Esophagus (tissue), 2 donors: Measurements from ENCODE around the gene BTBD7. TPM values are rescaled to one million over a fixed set of nuclear protein-coding genes. Genes with fewer than 3 reads are reported as not detected.

Source experiments
- H3K27ac ChIP-seq, 2 donors: one replicate each; pipeline ENCODE4 v1.5.1; 2013; ENCODE audit warnings: low read depth in 2 of 2, mild to moderate bottlenecking in 2 of 2, inconsistent platforms in 1 of 2, low read length in 1 of 2, moderate library complexity in 1 of 2
- H3K27me3 ChIP-seq, 2 donors: one replicate each; pipeline ENCODE4 v1.6.1; 2013; ENCODE audit warnings: low read length in 2 of 2, control low read depth in 1 of 2, mild to moderate bottlenecking in 1 of 2; ENCODE audit not compliant: insufficient read depth in 2 of 2, control insufficient read depth in 1 of 2
- H3K36me3 ChIP-seq, 2 donors: one replicate each; pipeline ENCODE4 v1.6.1; 2013; ENCODE audit warnings: low read length in 1 of 2; ENCODE audit not compliant: control insufficient read depth in 2 of 2, insufficient read depth in 2 of 2
- H3K4me1 ChIP-seq, 2 donors: one replicate each; pipeline ENCODE4 v1.6.1; 2013; ENCODE audit warnings: low read length in 1 of 2; ENCODE audit not compliant: control insufficient read depth in 2 of 2, insufficient read depth in 2 of 2
- H3K4me3 ChIP-seq, 2 donors: one replicate each; pipeline ENCODE4 v1.5.1; 2013; ENCODE audit warnings: low read length in 2 of 2, mild to moderate bottlenecking in 2 of 2, low read depth in 1 of 2, moderate library complexity in 1 of 2
- H3K9me3 ChIP-seq, 2 donors: one replicate each; pipeline ENCODE4 v1.6.1; 2013; ENCODE audit warnings: mild to moderate bottlenecking in 2 of 2, low read depth in 1 of 2, low read length in 1 of 2, moderate library complexity in 1 of 2; ENCODE audit not compliant: control insufficient read depth in 2 of 2, insufficient read depth in 1 of 2
- WGBS, 2 donors: extraction: QIAGEN DNeasy Blood & Tissue Kit; methylation state at CpG; one replicate each; pipeline ENCODE4 v1.1.7; 2013; 5-methylcytosine and 5-hydroxymethylcytosine counted together
- polyA plus RNA-seq, 2 donors: library from polyadenylated mRNA; stranded (reverse); fragments of 200-250 nt; gene quantifications; one replicate each; pipeline ENCODE4 v1.2.3, GENCODE V29; 2013
- donor health status: healthy with polysubstance abuse.
- donor health status: Bipolar disorder and iron deficiency.

Gene BTBD7
- polyA plus RNA-seq, 2 donors, result 7.7 to 10.7 TPM

DNA sequence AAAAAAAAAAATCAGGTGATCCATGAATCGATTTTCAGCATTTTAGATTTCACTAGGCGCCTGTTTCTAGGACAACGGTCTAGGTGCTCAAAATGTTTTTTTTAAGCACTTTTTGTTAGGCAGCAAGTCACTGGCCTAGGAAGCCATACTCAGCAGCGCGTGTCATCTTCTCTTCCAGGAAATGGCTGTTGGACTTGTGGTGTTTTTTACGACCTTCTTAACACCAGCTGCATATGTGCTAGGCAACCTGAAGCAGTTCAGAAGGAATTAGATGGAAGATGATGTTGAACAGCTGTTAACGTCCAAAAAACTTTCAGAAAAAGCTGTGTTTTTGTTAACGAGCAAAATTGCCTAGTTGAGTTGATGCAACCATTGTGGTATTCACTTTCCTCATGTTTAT lies 15.0 kb upstream of the BTBD7 start:
- no peaks in the 10 kb centered on the region for H3K9me3 ChIP-seq
- H3K27me3 ChIP-seq, result no peaks in the 10 kb centered on the region

DNA sequence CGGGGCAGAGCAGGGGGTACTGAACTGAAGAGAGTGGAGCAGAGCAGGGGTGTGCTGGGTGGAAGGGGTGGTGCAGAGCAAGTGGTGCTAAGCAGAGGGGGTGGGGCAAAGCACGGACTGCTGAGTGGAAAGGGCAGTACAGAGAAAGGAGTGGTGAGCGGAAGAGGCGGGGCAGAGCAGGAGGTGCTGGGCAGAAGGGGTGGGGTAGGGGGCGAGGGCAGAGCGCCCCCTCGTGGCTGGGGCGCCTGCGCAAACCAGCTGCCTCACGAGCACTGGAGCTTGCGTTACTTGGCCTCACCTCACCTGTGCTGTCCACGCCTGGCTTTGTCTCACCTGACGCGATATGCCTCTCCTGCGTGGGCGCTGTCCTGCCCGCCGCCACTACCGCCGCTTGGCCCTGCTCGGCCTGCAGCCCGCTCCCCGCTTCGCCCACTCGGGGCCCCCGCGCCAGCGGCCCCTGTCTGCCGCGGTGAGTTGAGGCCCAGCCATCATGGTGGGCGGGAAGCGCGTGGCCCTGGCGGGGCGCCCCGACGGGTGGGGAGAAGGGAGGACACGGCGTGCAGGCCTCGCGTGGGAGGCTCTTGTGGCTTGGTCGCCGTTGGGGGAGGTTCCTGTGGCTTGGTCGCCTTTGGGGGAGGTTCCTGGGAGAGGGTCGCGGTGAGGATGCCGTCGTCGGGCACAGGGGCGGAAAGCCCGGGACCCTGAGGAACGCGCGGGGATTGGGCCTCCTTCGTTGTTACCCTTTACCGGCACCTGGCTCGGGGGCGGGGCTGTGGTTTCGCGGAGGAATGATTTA lies 14.3 kb upstream of the BTBD7 start, which contains the start of gene COX8C:
COX8C (plus strand) TSS at position 257 of the 796 bp plus-strand sequence; CDS start at position 344, 87 bp downstream.
- H3K27ac ChIP-seq, result no peak within 1 kb of the TSS
- H3K27me3 ChIP-seq, result no peaks in the 10 kb centered on the region
- no peak within 1 kb of the TSS for H3K4me3 ChIP-seq
- H3K9me3 ChIP-seq, result no peaks in the 10 kb centered on the region
- no peaks in the 10 kb centered on the region for H3K36me3 ChIP-seq
- no peaks in the 10 kb centered on the region for H3K4me1 ChIP-seq
- WGBS, 2 donors, result 96 to 97% methylated on average over 55 to 60 of the region's 60 CpGs

More for the DNA sequence above, 15.0 kb upstream of the BTBD7 start:
- 82 to 88% methylated on average over 8 of the region's 8 CpGs for WGBS, 2 donors
- H3K36me3 ChIP-seq, result no peaks in the 10 kb centered on the region
- H3K4me1 ChIP-seq, result no peaks in the 10 kb centered on the region
- H3K4me3 ChIP-seq, result no peak overlapping the region
- no peak overlapping the region for H3K27ac ChIP-seq

- WGBS, 2 donors, result 65 to 75% methylated on average over 2 of the region's 2 CpGs
- H3K27me3 ChIP-seq, result no peaks in the 10 kb centered on the region
- no peaks in the 10 kb centered on the region for H3K36me3 ChIP-seq
- no peaks in the 10 kb centered on the region for H3K4me1 ChIP-seq
- no peaks in the 10 kb centered on the region for H3K9me3 ChIP-seq
- H3K4me3 ChIP-seq, result no peak overlapping the region
- H3K27ac ChIP-seq, result no peak overlapping the region
Observed at GRCh38 chr14:93343797-93344196, 11.0 kb upstream of the BTBD7 start.

- Histone ChIP-seq H3K27ac (no peak overlapping the region), H3K4me3 (no peak overlapping the region), H3K36me3 (no peaks in the 10 kb centered on the region), H3K27me3 (no peaks in the 10 kb centered on the region), H3K9me3 (no peaks in the 10 kb centered on the region), H3K4me1 (no peaks in the 10 kb centered on the region)
- WGBS, 2 donors, result 23 to 51% methylated on average over 1 of the region's 1 CpG
Observed at GRCh38 chr14:93343266-93343665, 10.4 kb upstream of the BTBD7 start.

DNA sequence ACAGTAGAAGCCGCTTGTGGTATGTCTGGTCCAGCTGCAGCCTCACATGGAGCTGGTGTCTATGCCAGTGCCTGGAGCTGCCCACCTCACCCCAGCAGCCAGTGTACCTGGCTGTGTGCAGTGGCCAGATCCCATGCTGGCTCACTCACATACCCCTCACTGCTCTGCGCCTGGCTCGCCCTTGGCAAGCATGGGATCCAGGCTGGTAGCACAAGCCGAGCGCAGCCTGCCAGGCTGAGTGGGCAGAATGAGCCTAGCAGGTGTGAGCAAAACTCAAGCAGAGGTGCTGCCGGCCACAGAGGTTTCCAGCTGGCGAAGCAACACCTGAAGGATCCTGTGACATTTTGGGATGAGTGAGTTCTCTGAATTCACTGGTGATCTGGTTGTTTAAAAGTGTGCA lies 5.0 kb upstream of the BTBD7 start:
- Histone ChIP-seq H3K4me3 (no peak overlapping the region), H3K4me1 (no peaks in the 10 kb centered on the region), H3K27ac (no peak overlapping the region), H3K36me3 (no peaks in the 10 kb centered on the region), H3K27me3 (no peaks in the 10 kb centered on the region), H3K9me3 (peaks cover 0 to 2% of the 10 kb centered on the region in 2 donors)
- WGBS, 2 donors, result 97% methylated on average over 7 of the region's 7 CpGs

DNA sequence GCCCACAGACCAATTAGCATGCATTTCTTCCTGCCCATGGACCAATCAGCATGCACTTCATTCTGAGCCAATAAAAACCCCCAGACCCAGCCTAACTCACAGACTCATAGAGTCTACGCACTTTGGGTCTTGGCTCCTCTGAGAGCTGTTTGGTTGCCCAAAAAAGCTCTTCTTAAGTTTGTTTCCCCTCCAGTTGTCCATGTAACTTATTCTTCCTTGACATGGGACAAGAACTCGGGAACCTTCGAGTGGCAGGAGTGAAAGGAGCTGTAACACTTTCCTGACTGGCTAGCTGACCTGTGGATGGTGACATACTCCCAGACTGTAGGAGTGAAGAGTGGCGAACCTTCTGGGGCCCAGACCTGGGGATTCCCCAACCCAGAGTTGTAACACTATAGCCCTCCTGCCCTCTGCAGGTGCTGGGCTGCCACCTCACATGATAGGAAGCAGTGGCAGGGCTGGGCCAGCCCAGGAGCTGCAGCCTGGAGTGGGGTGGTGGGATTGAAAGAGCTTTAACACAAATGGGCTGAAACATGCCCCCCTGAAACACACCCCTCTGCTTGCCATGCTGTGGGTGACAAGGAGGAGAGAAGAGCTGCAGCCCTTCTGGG lies 4.4 kb upstream of the BTBD7 start:
- WGBS, 2 donors, result 94 to 95% methylated on average over 4 of the region's 4 CpGs
- Histone ChIP-seq H3K9me3 (peaks cover 0 to 2% of the 10 kb centered on the region in 2 donors), H3K27ac (no peak overlapping the region), H3K27me3 (no peaks in the 10 kb centered on the region), H3K4me3 (no peak overlapping the region), H3K36me3 (no peaks in the 10 kb centered on the region), H3K4me1 (no peaks in the 10 kb centered on the region)

DNA sequence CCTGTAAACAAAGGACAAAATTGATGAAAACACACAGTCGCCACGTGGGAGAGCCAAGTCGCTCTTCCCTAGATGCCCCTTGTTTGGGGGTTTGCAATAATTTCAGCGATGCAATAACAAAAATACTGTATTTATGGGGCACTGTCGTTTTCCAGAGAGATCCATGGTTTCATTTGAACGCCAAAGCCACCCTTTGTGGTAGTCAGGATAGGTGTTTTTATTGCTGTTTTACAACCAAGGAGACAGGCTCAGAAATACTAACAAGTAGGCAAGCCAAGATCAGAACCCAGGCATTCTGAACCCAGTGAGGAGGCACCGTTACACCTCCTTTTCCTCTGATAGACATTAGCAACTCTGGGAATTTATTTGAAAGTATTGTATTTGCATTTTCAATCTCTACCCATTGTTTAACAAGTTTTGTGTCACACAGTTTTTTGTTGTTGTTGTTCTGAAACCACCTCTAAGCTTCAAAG lies 831 bp upstream of the BTBD7 start:
- 6% methylated on average over 7 of the region's 7 CpGs for WGBS, 2 donors
- H3K36me3 ChIP-seq, result no peaks in the 10 kb centered on the region
- H3K4me3 ChIP-seq, result peak overlapping the region; percentile 77 to 83
- peak overlapping the region; percentile 73 to 95 for H3K27ac ChIP-seq
- H3K9me3 ChIP-seq, result peaks cover 0 to 2% of the 10 kb centered on the region in 2 donors
- no peaks in the 10 kb centered on the region for H3K4me1 ChIP-seq
- H3K27me3 ChIP-seq, result no peaks in the 10 kb centered on the region

- Histone ChIP-seq H3K36me3 (no peaks in the 10 kb centered on the region), H3K4me3 (peak overlapping the region; percentile 77 to 83), H3K27me3 (no peaks in the 10 kb centered on the region), H3K27ac (peak overlapping the region; percentile 94), H3K4me1 (no peaks in the 10 kb centered on the region), H3K9me3 (peaks cover 0 to 2% of the 10 kb centered on the region in 2 donors)
- 1% methylated on average over 34 to 61 of the region's 61 CpGs for WGBS, 2 donors
Observed at GRCh38 chr14:93332397-93332852, 411 bp downstream of the BTBD7 start.

GRCh38 chr14:93331728-93332396 lies 974 bp downstream of the BTBD7 start:
- WGBS, 2 donors, result 23% methylated on average over 21 of the region's 21 CpGs

More at GRCh38 chr14:93331728-93332396, 974 bp downstream of the BTBD7 start:
- H3K4me1 ChIP-seq, result no peaks in the 10 kb centered on the region
- H3K9me3 ChIP-seq, result no peaks in the 10 kb centered on the region
- H3K36me3 ChIP-seq, result no peaks in the 10 kb centered on the region
- H3K27me3 ChIP-seq, result no peaks in the 10 kb centered on the region
- H3K27ac ChIP-seq, result peak overlapping the region; percentile 94
- peak overlapping the region; percentile 77 to 83 for H3K4me3 ChIP-seq
